Measurements from ENCODE around the gene MRPL27. TPM values are rescaled to one million over a fixed set of nuclear protein-coding genes. Genes with fewer than 3 reads are reported as not detected.
"Not testable (repeated sequence)": the region's sequence is repeated elsewhere in the genome, so short reads cannot be mapped to it uniquely, and the experiment has no call there.

The MRPL27 gene
- total and polyA plus RNA-seq, 10 donors, result 26.4 to 102 (median 34.9) TPM

DNA sequence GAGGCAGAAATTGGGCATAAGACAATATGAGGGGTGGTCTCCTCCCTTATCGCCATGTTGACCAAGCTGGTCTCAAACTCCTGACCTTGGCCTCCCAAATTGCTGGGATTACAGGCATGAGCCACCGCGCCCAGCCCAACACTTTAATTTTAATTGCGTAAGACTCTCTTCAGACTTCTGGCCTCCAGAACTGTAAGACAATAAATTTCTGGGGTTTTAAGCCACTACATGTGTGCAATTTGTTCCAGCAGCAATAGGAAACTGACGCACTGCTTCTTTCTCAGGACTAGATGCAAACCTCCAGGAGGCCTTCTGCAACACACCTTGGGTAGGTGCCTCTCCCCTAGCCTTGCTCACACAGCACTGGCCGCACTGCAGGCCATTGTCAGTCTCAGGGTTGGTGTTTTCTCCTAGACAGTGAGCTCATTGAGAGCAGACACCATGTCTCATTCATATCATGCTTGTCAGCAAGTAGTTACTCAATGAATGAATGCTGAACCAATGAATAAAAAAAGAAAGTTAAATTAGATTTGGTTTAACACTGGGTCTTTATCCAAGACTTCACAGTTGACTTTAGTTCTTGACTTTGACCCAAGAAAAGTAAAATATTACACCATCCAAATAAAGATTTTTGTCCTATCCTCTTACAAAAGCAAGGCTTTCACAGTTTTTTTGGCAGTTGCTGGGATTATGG is 47.6 kb upstream of the MRPL27 start:
- TF ChIP-seq POLR2AphosphoS5 (IDR thresholded peaks at IDR 0.05) (no peak), POLR2A (IDR thresholded peaks at IDR 0.05) (no peak)
- TF ChIP-seq, protein P1, sequence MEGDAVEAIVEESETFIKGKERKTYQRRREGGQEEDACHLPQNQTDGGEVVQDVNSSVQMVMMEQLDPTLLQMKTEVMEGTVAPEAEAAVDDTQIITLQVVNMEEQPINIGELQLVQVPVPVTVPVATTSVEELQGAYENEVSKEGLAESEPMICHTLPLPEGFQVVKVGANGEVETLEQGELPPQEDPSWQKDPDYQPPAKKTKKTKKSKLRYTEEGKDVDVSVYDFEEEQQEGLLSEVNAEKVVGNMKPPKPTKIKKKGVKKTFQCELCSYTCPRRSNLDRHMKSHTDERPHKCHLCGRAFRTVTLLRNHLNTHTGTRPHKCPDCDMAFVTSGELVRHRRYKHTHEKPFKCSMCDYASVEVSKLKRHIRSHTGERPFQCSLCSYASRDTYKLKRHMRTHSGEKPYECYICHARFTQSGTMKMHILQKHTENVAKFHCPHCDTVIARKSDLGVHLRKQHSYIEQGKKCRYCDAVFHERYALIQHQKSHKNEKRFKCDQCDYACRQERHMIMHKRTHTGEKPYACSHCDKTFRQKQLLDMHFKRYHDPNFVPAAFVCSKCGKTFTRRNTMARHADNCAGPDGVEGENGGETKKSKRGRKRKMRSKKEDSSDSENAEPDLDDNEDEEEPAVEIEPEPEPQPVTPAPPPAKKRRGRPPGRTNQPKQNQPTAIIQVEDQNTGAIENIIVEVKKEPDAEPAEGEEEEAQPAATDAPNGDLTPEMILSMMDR (IDR thresholded peaks at IDR 0.05 in 8 of 11, conservative IDR thresholded peaks at IDR 0.05 in 3 of 11), result no peak
- Histone ChIP-seq H3K4me3 (peak overlapping the region in 1 of 8 donors; percentile 48), H3K9me3 (peaks cover 0 to 8% (median 0%) of the 10 kb centered on the region in 8 donors)

DNA sequence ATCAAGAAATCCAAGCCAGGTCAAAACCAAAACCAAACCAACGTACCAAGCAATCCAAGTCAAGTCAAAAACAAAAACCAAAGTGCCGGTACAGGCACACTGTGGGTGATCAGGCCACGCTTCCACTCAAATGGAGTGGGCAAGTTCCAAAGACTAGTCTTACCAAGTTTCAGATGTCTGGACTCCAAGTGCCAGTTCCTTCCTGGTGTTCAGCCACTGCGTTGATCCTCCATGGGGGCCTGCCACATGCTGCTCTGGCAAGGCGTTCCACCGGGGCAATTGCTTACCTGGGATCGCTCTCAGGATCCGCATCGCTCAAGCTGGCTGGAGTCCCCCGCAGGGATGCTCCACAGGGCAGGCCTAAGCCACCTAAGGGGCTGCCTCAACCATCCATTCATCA is 46.6 kb upstream of the MRPL27 start:
- H3K27ac ChIP-seq; H3K27me3 ChIP-seq (replicated peaks in 1 of 7); H3K9me3 ChIP-seq; DNase-seq; intact Hi-C loops (cut with DNase I; ENCODE audit: low total_unique reads); H3K4me3 ChIP-seq; H3K36me3 ChIP-seq: not testable (repeated sequence)
- WGBS, 5 donors, result 96 to 98% (median 97%) methylated on average over 9 to 10 of the region's 10 CpGs
- H3K4me1 ChIP-seq, result peaks cover 7 to 39% (median 24%) of the 10 kb centered on the region in 6 donors

More for the DNA sequence above, 47.6 kb upstream of the MRPL27 start:
- peaks cover 10 to 49% (median 34%) of the 10 kb centered on the region in 6 donors for H3K4me1 ChIP-seq
- DNase-seq, result no peak
- WGBS, 5 donors, result 85 to 95% (median 89%) methylated on average over 6 of the region's 6 CpGs
- peak overlapping the region; percentile 66 to 89 (median 83) for H3K27ac ChIP-seq
- intact Hi-C loops (cut with DNase I; ENCODE audit: low total_unique reads), result no loop called here
- H3K36me3 ChIP-seq, result no peaks in the 10 kb centered on the region
- no peaks in the 10 kb centered on the region for H3K27me3 ChIP-seq (replicated peaks in 1 of 7)

DNA sequence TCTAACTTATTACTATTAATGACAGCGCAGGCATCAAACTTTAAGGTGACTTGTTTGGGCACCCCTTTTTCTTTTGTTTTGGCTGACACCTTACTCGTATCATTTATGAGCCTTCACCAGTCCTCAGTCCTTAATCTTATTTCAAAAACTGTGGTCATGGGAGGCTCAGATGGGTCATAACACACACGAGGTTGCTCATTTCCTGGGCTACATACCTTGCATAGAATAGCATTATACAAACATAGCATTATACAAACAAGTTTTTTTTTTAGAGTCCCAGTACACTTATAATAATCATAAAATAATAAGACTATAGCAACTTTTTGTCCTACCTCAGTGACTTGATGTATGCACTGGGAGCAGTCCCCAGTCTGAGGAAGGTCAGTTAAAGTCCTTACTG is 41.8 kb upstream of the MRPL27 start:
- no peaks in the 10 kb centered on the region for H3K4me1 ChIP-seq
- DNase-seq, result no peak
- 80 to 84% (median 84%) methylated on average over 3 of the region's 3 CpGs for WGBS, 5 donors
- no peak for TF ChIP-seq POLR2A (IDR thresholded peaks at IDR 0.05)
- no peak for TF ChIP-seq POLR2AphosphoS5 (IDR thresholded peaks at IDR 0.05)
- TF ChIP-seq, protein P1 (IDR thresholded peaks at IDR 0.05 in 8 of 11, conservative IDR thresholded peaks at IDR 0.05 in 3 of 11), result no peak
- no peaks in the 10 kb centered on the region for H3K27me3 ChIP-seq (replicated peaks in 1 of 7)
- peaks cover 0 to 8% (median 0%) of the 10 kb centered on the region in 8 donors for H3K9me3 ChIP-seq
- intact Hi-C loops (cut with DNase I; ENCODE audit: low total_unique reads), result no loop called here
- no peak overlapping the region for H3K4me3 ChIP-seq
- no peaks in the 10 kb centered on the region for H3K36me3 ChIP-seq
- no peak overlapping the region for H3K27ac ChIP-seq

DNA sequence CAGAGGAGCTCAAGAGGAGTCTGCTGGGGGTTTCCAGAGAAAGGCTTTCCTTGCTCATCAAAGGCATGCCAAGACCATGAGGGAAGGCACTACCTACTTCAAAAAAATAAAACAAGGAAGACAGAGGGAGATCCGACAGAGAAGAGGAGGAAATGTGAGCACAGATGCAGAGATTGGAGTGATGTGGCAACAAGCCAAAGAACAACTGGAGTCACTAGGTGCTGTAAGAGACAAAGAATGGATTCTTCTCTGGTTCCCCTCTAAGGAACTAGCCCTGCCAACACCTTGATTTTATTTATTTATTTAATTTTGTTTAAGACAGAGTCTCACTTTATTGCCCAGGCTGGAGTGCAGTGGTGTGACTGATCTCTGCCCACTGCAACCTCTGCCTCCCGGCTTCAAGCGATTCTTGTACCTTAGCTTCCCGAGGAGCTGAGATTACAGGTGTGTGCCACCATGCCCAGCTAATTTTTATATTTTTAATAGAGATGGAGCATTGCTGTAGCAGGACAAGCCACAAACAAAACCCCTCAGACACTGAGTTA is 39.3 kb upstream of the MRPL27 start:
- Histone ChIP-seq H3K4me3 (no peak overlapping the region), H3K9me3 (no peaks in the 10 kb centered on the region), H3K4me1 (no peaks in the 10 kb centered on the region), H3K27me3 (replicated peaks in 1 of 7) (no peaks in the 10 kb centered on the region), H3K27ac (no peak overlapping the region), H3K36me3 (no peaks in the 10 kb centered on the region)
- intact Hi-C loops (cut with DNase I; ENCODE audit: low total_unique reads), result no loop called here
- no peak for DNase-seq
- TF ChIP-seq POLR2A (IDR thresholded peaks at IDR 0.05) (no peak), POLR2AphosphoS5 (IDR thresholded peaks at IDR 0.05) (no peak)
- TF ChIP-seq, protein P1 (IDR thresholded peaks at IDR 0.05 in 8 of 11, conservative IDR thresholded peaks at IDR 0.05 in 3 of 11), result no peak
- 78 to 86% (median 82%) methylated on average over 4 of the region's 4 CpGs for WGBS, 5 donors

All from spleen (tissue), 11 donors.